WTC11 (cell line): ENCODE measurements around the gene TTC7B.

Experiments
- ATF1 ChIP-seq: sonication (generic); formaldehyde crosslinking; IDR thresholded peaks from 2 replicates; pipeline ENCODE4 v1.8.1; 2023; ENCODE audit warnings: mild to moderate bottlenecking, moderate library complexity, missing genetic modification reagents
- CREB1 ChIP-seq: sonication (generic); formaldehyde crosslinking; IDR thresholded peaks from 2 replicates; pipeline ENCODE4 v1.8.0; 2023; ENCODE audit warnings: mild to moderate bottlenecking, missing genetic modification reagents
- CTCF ChIP-seq: fragments of 200-600 bp; IDR thresholded peaks from 2 replicates; pipeline ENCODE4 v1.8.0; 2022; ENCODE audit warnings: antibody characterized with exemption
- EMX1 ChIP-seq: fragments of 250-450 bp; sonication (Bioruptor Pico); IDR thresholded peaks from 2 replicates; pipeline ENCODE4 v1.8.0; 2021; ENCODE audit warnings: mild to moderate bottlenecking
- FOXJ3 ChIP-seq: sonication (generic); formaldehyde crosslinking; IDR thresholded peaks from 2 replicates; pipeline ENCODE4 v1.9.0; 2021; ENCODE audit warnings: missing genetic modification reagents, mild to moderate bottlenecking, borderline replicate concordance
- MAX ChIP-seq: sonication (generic); formaldehyde crosslinking; IDR thresholded peaks from 2 replicates; pipeline ENCODE4 v1.8.0; 2022; ENCODE audit warnings: mild to moderate bottlenecking, missing genetic modification reagents
- NR1H2 ChIP-seq: sonication (generic); formaldehyde crosslinking; IDR thresholded peaks from 2 replicates; pipeline ENCODE4 v1.9.0; 2021; ENCODE audit warnings: mild to moderate bottlenecking, moderate library complexity, missing genetic modification reagents
- RELA ChIP-seq: sonication (generic); formaldehyde crosslinking; IDR thresholded peaks from 2 replicates; pipeline ENCODE4 v1.8.1; 2022; ENCODE audit warnings: missing genetic modification reagents, mild to moderate bottlenecking, borderline replicate concordance
- SP1 ChIP-seq: sonication (generic); formaldehyde crosslinking; conservative IDR thresholded peaks from 2 replicates; pipeline ENCODE4 v1.8.1; 2022; ENCODE audit warnings: missing genetic modification reagents
- STAT6 ChIP-seq: sonication (generic); formaldehyde crosslinking; conservative IDR thresholded peaks from 2 replicates; pipeline ENCODE4 v1.8.1; 2023; ENCODE audit warnings: mild to moderate bottlenecking, low read depth, missing genetic modification reagents, moderate library complexity
- ZBTB21 ChIP-seq: sonication (generic); formaldehyde crosslinking; IDR thresholded peaks from 2 replicates; pipeline ENCODE4 v1.8.1; 2023; ENCODE audit warnings: mild to moderate bottlenecking, missing genetic modification reagents, borderline replicate concordance
- TF ChIP-seq, protein P1 (sequence below): sonication (generic); formaldehyde crosslinking; IDR thresholded peaks from 2 replicates; pipeline ENCODE4 v1.8.1; 2023; ENCODE audit warnings: mild to moderate bottlenecking, missing genetic modification reagents, moderate library complexity
- TF ChIP-seq, protein P2 (sequence below): sonication (generic); formaldehyde crosslinking; conservative IDR thresholded peaks from 2 replicates; pipeline ENCODE4 v1.8.1; 2022; ENCODE audit warnings: mild to moderate bottlenecking, missing genetic modification reagents
- TF ChIP-seq, protein P3 (sequence below): sonication (generic); formaldehyde crosslinking; IDR thresholded peaks from 2 replicates; pipeline ENCODE4 v1.8.1; 2022; ENCODE audit warnings: mild to moderate bottlenecking, moderate library complexity, missing genetic modification reagents

- TF ChIP-seq CTCF (no peak), FOXJ3 (no peak), STAT6 (CRISPR knock-in tag) (no peak), RELA (CRISPR knock-in tag) (no peak), EMX1 (CRISPR knock-in tag) (no peak), MAX (CRISPR knock-in tag) (no peak), ZBTB21 (CRISPR knock-in tag) (no peak), NR1H2 (CRISPR knock-in tag) (no peak), CREB1 (CRISPR knock-in tag) (no peak), SP1 (no peak), ATF1 (CRISPR knock-in tag) (no peak)
- TF ChIP-seq, protein P1, sequence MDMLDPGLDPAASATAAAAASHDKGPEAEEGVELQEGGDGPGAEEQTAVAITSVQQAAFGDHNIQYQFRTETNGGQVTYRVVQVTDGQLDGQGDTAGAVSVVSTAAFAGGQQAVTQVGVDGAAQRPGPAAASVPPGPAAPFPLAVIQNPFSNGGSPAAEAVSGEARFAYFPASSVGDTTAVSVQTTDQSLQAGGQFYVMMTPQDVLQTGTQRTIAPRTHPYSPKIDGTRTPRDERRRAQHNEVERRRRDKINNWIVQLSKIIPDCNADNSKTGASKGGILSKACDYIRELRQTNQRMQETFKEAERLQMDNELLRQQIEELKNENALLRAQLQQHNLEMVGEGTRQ (CRISPR knock-in tag), result no peak
- TF ChIP-seq, protein P2, sequence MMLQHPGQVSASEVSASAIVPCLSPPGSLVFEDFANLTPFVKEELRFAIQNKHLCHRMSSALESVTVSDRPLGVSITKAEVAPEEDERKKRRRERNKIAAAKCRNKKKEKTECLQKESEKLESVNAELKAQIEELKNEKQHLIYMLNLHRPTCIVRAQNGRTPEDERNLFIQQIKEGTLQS (CRISPR knock-in tag), result no peak
- TF ChIP-seq, protein P3, sequence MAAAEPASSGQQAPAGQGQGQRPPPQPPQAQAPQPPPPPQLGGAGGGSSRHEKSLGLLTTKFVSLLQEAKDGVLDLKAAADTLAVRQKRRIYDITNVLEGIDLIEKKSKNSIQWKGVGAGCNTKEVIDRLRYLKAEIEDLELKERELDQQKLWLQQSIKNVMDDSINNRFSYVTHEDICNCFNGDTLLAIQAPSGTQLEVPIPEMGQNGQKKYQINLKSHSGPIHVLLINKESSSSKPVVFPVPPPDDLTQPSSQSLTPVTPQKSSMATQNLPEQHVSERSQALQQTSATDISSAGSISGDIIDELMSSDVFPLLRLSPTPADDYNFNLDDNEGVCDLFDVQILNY (CRISPR knock-in tag), result no peak
These were observed 41.6 kb upstream of the TTC7B start for GRCh38 chr14:90857866-90858265.
